ENCODE results near the gene MTUS2. TPM values are rescaled to one million over a fixed set of nuclear protein-coding genes. Genes with fewer than 3 reads are reported as not detected.

Gene MTUS2
- total and polyA plus RNA-seq, 9 of the 15 experiments (the other 6 are each of a cell fraction or from before 2014, with no cell fraction given): 0.01 to 0.28 (median 0.06) TPM; not detected in 1

DNA sequence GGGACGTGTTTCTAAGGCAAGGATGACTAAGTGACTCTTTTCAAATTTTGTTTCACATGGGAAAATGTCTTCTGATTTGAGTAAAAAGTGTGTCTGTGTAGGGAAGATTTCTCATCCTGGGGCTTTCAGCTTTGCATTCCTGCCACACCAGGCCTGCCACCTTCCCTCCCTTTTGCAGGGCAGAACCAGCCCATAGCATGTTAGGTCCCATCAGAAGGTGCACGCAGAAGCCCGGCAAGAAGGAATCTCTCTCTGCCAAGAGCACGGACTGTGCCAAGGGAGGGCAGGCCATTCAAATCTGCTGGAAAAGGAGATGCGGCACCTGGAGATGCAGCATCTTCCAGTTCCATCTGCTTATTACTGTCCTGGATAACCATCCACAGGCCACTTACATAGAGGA lies 563.3 kb downstream of the MTUS2 start:
- in situ Hi-C loops (cut with MboI): no loop called here
- Histone ChIP-seq H4K20me1 (replicated peaks; ENCODE audit: control insufficient read depth, insufficient read depth, low read length) (no peaks in the 10 kb centered on the region), H3K4me1 (replicated peaks in 1 of 2; ENCODE audit: control insufficient read depth in 2 of 2, insufficient read depth in 2 of 2, low read length in 2 of 2) (peaks cover 0 to 6% of the 10 kb centered on the region in 2 experiments; a peak in 3 of 5 replicates), H3K9ac (ENCODE audit: insufficient read depth in 1 of 2, low read depth in 2 of 2, low read length in 2 of 2) (no peak overlapping the region), H3K27me3 (ENCODE audit: control insufficient read depth in 2 of 2, insufficient read depth in 2 of 2, low read length in 2 of 2) (peaks cover 0 to 6% of the 10 kb centered on the region in 2 experiments; a peak in 2 of 5 replicates), H3K9me1 (ENCODE audit: control insufficient read depth, insufficient read depth, low read length) (no peaks in the 10 kb centered on the region), H2AFZ (ENCODE audit: low read depth, low read length) (no peak overlapping the region), H3K36me3 (ENCODE audit: control insufficient read depth, insufficient read depth, low read length) (no peaks in the 10 kb centered on the region), H3K4me3 (no peak overlapping the region), H3K27ac (ENCODE audit: extremely low read depth, low read depth, low read length) (no peak overlapping the region), H3K4me2 (ENCODE audit: insufficient read depth, low read length) (no peak overlapping the region), H3K79me2 (ENCODE audit: control insufficient read depth, insufficient read depth, low read length) (no peaks in the 10 kb centered on the region), H3K9me3 (replicated peaks; ENCODE audit: control insufficient read depth, insufficient read depth, low read depth, low read length) (no peaks in the 10 kb centered on the region)
- intact Hi-C loops (cut with micrococcal nuclease): no loop called here
- ChIA-PET CTCF (ENCODE audit: low intra/inter-chr PET ratio) (no interaction called here), POLR2A (no interaction called here)
- no peak for DNase-seq (ENCODE audit: extremely low read depth in 1 of 4, low spot score in 3 of 4)
- no peak for FAIRE-seq
- no peak for ATAC-seq
- no TSS peak for BruUV-seq (replicated peaks)
- WGBS (ENCODE audit: insufficient coverage, low coverage, missing lambda C conversion rate): 30% methylated on average over 5 of the region's 5 CpGs
- no peak for TF ChIP-seq FOXK1 (CRISPR knock-in tag; IDR thresholded peaks at IDR 0.05; ENCODE audit: borderline replicate concordance)
- TF ChIP-seq, protein P1, sequence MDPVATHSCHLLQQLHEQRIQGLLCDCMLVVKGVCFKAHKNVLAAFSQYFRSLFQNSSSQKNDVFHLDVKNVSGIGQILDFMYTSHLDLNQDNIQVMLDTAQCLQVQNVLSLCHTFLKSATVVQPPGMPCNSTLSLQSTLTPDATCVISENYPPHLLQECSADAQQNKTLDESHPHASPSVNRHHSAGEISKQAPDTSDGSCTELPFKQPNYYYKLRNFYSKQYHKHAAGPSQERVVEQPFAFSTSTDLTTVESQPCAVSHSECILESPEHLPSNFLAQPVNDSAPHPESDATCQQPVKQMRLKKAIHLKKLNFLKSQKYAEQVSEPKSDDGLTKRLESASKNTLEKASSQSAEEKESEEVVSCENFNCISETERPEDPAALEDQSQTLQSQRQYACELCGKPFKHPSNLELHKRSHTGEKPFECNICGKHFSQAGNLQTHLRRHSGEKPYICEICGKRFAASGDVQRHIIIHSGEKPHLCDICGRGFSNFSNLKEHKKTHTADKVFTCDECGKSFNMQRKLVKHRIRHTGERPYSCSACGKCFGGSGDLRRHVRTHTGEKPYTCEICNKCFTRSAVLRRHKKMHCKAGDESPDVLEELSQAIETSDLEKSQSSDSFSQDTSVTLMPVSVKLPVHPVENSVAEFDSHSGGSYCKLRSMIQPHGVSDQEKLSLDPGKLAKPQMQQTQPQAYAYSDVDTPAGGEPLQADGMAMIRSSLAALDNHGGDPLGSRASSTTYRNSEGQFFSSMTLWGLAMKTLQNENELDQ (CRISPR knock-in tag; IDR thresholded peaks at IDR 0.05; ENCODE audit: borderline replicate concordance): no peak
- no peak for TF ChIP-seq ZNF253 (CRISPR knock-in tag; conservative IDR thresholded peaks at IDR 0.05)
- TF ChIP-seq, protein P2, sequence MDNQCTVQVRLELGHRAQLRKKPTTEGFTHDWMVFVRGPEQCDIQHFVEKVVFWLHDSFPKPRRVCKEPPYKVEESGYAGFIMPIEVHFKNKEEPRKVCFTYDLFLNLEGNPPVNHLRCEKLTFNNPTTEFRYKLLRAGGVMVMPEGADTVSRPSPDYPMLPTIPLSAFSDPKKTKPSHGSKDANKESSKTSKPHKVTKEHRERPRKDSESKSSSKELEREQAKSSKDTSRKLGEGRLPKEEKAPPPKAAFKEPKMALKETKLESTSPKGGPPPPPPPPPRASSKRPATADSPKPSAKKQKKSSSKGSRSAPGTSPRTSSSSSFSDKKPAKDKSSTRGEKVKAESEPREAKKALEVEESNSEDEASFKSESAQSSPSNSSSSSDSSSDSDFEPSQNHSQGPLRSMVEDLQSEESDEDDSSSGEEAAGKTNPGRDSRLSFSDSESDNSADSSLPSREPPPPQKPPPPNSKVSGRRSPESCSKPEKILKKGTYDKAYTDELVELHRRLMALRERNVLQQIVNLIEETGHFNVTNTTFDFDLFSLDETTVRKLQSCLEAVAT (IDR thresholded peaks at IDR 0.05): no peak
- TF ChIP-seq FUS (optimal IDR thresholded peaks at IDR 0.05; ENCODE audit: low read depth, low read length): no peak
- TF ChIP-seq, protein P3, sequence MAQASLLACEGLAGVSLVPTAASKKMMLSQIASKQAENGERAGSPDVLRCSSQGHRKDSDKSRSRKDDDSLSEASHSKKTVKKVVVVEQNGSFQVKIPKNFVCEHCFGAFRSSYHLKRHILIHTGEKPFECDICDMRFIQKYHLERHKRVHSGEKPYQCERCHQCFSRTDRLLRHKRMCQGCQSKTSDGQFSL (CRISPR knock-in tag; IDR thresholded peaks at IDR 0.05): no peak
- TF ChIP-seq, protein P3 (tag; IDR thresholded peaks at IDR 0.05): no peak

All from K562 (cell line).